Measurements from ENCODE around the gene CNIH3.

GRCh38 chr1:224710196-224710595, 94.1 kb downstream of the CNIH3 start:
- no peak for TF ChIP-seq EZH2 (IDR thresholded peaks at IDR 0.05; ENCODE audit: borderline replicate concordance, low read depth, low read length, severe bottlenecking)
- TF ChIP-seq CTCF (IDR thresholded peaks at IDR 0.05; ENCODE audit: borderline replicate concordance, extremely low read depth, low read length, poor library complexity, severe bottlenecking) = no peak

Measured in DND-41 (cell line).